Activated effector memory CD4-positive, alpha-beta T cell treated with Interleukin-2 at 50 U/mL for 16 hours (primary cell): ENCODE results near the gene RNF43.

Experiments
- DNase-seq: peaks from one replicate; pipeline ENCODE4 v3.0.0-alpha.2; 2020

The RNF43 gene

DNA sequence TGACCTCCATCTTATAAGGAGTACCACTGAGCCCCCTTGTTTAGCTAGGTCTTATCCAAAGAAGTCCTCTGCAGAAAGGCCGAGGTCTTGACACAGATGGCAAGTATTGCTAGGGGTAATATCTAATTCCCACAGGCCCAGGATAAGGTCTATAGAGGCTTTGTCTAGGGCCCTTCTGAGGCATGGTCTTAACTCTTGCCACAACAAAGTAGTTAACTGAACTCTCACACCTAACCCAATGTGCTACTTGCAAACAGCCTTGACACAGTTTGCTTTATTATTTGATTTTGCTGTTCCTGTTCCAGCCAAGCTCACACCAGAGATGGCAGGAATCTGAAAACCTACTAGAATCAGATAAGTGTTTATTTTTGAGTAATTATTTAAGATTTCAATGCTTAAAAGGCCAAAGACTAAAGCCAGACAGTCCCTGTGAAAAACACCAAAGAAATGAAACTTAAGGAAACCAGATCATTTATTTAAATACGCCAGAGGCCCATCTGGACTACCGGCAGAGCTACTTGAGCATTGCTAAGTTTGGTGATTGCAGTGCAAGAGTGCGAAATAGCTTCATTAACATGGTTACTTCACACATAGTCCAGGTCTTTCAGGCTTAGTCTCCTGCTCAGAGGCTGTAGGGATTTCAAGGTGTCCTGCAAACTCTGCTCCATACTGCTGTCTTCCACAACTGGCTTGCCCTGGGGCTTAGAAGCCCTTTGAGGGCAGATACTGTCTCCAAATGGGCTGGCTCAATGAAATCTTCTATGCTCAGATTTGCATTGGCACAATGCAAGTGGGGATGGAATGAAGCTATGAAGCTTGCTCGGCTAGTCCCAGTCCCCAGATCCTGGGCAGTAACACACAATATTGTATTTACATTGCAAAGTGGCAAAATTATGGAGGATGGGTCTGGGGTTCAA is 36.9 kb downstream of the RNF43 start:
- no peak for DNase-seq

- DNase-seq = no peak
These were observed 37.9 kb downstream of the RNF43 start for GRCh38 chr17:58379511-58379824.

DNA sequence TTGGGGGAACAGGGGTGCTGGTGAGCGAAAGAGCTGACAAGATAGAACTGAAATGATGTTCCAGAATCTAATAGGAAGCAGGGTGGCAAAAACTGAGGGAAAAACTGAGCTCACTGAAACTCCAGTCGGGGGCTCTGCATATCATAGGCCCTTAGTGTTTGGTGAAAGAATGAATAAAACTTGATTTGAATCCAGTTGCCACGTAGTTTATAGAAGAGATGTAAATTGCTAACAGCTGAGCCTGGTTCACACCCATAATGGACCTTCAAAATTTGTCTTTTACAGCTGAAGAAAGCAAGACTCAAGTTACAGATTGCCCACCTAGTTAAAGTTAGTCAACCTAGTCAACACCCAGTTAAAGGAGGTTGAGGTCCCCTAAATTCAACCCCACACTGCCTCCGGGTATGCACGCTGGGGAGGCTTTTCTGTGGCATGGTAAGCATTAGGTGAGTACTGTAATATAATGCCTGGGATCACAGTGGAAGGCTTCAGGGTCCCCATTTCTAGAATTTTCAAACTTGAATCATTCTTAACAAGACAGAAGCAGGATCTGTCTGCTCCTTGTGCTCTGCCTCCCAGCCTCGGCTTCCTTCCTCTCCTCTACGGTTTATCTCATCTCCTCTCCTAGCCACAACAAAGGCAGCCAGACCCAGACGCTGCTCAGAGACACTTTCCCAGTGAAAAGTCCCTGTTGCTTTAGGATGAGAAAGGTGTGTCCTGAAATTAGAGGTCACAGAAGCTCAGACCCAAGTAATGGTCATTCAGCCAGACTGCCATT is 38.4 kb downstream of the RNF43 start:
- no peak for DNase-seq

- no peak for DNase-seq
These were observed 39.7 kb downstream of the RNF43 start for GRCh38 chr17:58377661-58378060.

GRCh38 chr17:58377093-58377601 is 40.2 kb downstream of the RNF43 start:
- no peak for DNase-seq

DNA sequence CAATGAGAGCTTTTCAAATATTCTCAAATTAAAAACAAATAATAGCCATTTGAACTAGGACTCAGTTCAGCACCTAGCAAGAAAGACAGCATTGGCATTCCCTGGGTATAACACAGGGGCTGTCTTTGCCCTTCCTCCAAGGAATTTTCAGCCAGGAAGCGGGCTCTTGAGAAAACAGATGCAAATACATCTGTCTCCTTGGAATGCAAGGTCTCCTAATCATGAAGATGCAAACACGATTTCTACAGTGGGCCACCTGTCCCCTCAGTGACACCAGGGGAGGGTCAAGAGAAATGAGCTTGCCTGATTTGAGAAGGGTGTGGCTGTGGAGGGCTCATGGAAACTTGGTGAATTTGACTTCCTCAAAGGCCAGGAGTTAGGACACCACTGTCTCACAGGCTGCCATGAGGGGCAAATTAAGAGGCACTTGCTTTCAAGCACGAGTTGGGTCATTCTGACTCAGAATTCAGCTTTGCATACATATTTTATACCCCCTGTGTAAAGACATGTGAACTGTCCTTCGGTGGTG is 40.8 kb downstream of the RNF43 start:
- no peak for DNase-seq

- no peak for DNase-seq
These were observed 41.5 kb downstream of the RNF43 start for GRCh38 chr17:58375811-58376210.

DNA sequence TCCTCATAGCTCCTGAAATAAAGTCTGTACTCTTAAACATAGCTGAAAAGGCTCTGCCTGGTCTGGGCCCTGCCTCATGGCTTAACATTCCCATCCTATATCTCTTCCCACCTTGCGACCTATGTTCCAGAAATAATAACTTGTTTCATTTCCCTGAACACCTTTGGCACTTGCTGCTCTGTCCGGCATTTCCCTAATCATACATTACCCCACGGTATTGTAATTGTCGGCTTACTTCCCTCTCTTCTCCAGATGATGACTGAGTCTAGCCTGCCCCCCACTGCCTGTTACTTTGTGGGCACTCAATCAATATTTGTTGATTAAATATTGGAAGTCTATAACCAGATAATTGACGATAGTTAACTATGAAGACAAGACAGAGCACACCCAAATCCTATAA is 42.1 kb downstream of the RNF43 start:
- DNase-seq = no peak

DNA sequence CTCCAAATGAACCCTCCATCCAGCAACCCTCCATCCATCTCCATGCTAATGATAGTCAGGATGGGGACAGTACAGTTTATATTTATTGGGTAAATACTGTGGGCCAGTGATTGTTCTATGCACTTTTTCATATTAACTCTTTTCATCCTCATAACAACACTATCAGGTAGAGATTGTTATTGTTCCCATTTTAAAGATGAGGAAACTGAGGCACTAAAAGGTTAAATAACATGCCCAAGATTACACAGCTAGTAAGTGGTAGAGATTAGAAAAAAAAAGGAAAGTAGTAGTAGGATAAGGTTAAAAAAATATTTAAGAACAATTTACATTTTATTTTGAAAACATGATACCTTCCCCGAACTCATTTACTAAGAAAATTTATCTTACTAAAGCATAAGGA is 43.4 kb downstream of the RNF43 start:
- no peak for DNase-seq

GRCh38 chr17:58373003-58373402 is 44.3 kb downstream of the RNF43 start:
- no peak for DNase-seq

- DNase-seq = no peak
These were observed 45.9 kb downstream of the RNF43 start for GRCh38 chr17:58371300-58371950.

GRCh38 chr17:58370716-58371115 is 46.6 kb downstream of the RNF43 start:
- no peak for DNase-seq

GRCh38 chr17:58370309-58370708 is 47.0 kb downstream of the RNF43 start:
- DNase-seq = no peak

DNA sequence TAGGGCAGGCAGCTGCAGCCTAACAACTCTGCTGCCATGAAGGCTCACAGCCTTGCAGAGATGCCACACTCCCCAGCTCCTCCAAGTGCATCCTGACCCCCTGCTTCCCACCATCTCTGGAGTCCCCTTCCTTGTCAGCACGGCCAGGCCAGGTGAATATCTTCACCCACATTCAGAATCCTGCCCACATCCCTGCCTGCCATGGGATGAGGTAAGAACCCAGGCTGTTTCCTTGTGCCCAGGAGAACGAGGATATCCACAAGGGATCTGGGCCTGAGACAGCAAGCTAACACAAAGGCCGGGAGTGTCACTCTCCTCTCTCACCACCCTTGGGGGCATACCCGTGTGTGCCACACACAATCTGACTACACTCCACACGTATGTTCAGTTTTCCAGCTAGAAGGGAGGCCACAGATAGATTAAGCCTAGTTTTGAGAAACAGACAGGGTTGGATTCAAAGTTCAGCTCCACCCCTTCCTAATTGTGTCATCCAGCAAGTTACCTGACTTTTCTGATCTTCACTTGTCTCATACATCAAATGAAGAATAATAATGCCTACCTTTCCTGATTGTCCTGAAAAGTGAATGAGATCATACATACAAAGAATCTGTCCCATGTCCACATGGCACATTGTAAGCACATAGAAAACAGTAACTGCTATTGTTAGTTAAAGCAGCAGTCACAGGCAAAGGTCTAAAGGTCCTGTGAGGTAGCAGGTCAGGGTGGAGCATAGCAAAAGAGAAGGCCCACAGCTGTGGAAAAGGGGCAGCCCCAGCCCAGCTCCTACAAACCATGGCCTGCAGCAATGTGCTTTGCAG is 47.9 kb downstream of the RNF43 start:
- DNase-seq = no peak

- DNase-seq = no peak
These were observed 48.5 kb downstream of the RNF43 start for GRCh38 chr17:58368860-58369213.
